DMS153 treated with DMSO at 0.1 percent for 48 hours (cell line): ENCODE data around the gene JPH3.

Experiments
- DNase-seq: peaks from one replicate; lab custom pipeline; 2025; ENCODE audit not compliant: unreplicated experiment; lab: John Stamatoyannopoulos, UW

Gene JPH3

GRCh38 chr16:87598431-87598830, 3.9 kb upstream of the JPH3 start:
- DNase-seq: no peak

GRCh38 chr16:87600246-87600645, 2.1 kb upstream of the JPH3 start:
- no peak for DNase-seq

GRCh38 chr16:87601401-87601981, 817 bp upstream of the JPH3 start:
- DNase-seq: no peak

DNA sequence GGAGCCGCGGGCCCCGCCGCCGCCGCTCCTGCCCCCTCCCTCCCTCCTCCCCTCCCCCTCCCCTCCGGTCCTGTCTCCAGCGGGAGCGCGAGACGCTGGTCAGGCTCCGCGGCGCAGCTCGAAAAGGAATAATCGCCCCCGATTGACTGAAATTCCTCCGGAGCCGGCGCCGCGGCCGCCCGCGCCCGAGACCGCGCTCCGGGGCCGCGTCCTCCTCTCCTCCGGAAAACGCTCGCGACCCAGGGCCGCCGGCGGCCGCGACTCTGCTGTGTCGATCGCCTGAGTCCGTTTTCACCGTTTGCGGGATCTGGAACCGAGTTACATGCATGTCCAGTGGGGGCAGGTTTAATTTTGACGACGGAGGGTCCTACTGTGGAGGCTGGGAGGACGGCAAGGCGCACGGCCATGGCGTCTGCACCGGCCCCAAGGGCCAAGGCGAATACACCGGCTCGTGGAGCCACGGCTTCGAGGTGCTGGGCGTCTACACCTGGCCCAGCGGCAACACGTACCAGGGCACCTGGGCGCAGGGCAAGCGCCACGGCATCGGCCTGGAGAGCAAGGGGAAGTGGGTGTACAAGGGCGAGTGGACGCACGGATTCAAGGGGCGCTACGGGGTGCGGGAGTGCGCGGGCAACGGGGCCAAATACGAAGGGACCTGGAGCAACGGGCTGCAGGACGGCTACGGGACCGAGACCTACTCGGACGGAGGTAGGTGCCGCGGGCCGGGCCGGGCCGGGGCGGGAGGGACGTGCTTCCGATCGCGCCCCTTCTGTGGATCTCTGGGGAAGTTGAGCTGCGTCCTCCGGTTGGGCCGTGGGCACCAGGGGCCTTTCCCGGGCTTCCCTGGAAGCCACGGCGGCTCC, 744 bp downstream of the JPH3 start:
- DNase-seq: no peak

DNA sequence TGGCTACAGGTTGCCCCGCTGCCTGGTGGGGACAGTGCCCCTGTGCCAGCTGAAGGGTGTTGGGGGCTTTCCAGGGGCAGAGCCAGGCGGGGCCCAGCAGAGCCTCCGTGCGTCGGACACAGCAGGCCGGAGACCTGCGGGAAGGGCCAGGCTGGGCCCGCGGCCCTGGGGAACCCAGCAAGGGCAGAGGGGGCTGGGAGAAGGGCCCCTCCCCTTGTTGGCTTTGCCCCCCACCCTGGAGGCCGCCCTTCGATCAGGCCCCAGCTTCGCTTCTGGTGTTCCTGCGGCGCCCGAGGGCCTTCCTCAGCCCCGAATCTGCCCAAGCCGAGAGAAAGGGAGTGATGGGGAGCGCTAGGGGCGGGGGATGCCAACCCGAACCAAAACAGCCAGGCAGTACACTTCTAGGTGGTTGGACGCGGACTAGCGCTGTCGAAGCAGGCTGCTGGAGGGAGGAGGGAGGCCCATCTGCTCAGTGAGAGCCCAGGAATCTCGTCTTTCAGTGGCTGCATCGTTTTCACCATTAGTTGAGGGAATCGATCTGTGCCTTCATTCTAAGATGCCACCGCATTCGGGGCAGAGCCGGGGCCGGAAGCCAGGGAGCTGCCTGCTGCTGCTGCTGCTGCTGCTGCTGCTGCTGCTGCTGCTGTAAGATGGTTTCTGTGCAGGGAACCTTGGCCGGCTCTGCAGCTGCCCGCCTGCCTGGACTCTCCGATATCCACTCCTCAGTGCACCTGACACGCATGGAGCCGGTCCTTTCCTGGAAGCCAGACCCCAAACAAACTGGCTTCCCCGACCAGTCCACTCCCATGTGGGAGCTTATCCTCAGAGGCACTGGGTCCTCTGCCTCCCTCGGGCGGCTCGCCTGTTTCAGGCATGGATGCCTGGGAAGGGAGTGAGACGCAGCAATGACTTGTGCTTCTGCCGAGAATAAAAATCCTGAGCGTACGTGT, 1.7 kb downstream of the JPH3 start:
- DNase-seq: no peak

- no peak for DNase-seq
Observed at GRCh38 chr16:87604634-87605111, 2.4 kb downstream of the JPH3 start.

GRCh38 chr16:87607223-87607622, 4.9 kb downstream of the JPH3 start:
- no peak for DNase-seq

- DNase-seq: no peak
Observed at GRCh38 chr16:87607871-87608270, 5.6 kb downstream of the JPH3 start.

- DNase-seq: no peak
Observed at GRCh38 chr16:87608400-87608985, 6.2 kb downstream of the JPH3 start.

GRCh38 chr16:87610026-87610425, 7.7 kb downstream of the JPH3 start:
- no peak for DNase-seq

- DNase-seq: no peak
Observed at GRCh38 chr16:87611456-87611855, 9.1 kb downstream of the JPH3 start.

- DNase-seq: no peak
Observed at GRCh38 chr16:87613961-87614360, 11.7 kb downstream of the JPH3 start.

DNA sequence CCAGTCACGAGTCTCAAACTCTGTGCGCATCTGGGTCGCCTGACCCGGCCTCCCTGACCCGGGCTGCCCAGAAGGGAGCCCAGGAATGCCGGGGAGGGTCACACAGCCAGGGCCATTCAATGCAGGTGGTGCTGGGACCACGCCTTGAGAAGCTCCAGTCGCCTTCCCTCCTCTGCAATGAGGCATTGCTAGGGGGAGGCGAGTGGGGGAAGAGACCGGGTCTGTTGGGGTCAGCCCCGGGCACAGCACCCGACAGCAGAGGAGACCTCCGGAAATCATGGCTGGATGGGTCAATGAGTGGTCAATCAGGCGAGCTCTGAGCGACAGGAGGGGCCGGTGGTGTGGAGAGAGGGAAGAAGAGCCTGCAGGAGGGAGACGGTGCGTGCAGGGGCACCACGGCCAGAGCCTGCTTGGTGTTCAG, 13.3 kb downstream of the JPH3 start:
- DNase-seq: no peak

DNA sequence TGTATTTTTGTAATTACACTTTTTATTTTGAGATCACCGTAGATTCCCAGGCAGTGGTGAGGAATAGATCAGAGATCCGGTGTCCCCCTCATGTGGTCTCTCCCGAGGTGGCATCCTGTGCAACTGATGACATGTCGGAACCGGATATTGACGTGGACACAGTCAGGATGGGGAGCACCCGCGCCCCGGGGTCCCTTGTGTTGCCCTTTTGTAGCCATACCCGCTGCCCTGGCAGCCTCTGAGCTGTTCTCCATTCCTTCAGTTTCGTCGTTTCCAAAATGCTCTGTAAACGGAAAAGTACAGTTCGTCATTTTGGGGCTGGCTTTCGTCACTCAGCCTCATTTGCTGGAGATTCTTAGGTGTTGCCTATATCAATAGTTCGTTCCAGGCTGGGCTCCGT, 14.2 kb downstream of the JPH3 start:
- DNase-seq: no peak

DNA sequence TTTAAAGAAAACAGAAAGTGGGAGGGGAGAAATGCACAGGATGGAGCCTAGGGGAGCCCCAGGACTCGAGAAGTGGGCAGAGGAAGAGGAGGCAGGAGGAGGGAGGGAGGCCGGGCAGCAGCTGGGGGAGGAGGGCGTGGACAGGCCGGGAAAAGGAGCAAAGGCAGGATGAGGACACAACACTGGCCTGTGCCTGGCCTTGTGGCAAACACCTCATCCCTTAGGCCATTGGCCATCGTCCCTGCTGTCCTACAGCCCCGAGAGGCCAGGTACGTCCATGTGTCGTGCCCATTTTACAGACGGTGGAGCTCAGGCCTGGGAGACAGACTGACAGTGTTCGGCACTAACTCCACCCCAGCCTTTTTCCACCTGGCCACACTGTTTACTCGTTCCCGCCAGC, 15.9 kb downstream of the JPH3 start:
- no peak for DNase-seq

- no peak for DNase-seq
Observed at GRCh38 chr16:87619360-87620200, 17.3 kb downstream of the JPH3 start.

DNA sequence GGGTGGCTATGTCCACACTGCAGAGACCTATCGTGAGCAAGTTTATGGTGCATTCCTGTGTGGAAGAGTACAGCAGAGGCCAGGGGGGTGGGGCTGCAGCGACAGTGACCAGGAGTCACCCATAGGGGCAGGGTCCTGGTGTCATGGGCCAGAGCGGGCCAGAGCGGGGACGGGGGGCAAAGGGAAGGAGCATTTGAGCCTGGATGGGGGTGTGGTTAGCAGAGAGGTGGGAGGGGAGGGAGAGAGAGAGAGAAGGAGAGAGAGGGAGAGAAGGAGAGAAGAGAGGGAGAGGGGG, 17.8 kb downstream of the JPH3 start:
- no peak for DNase-seq

- no peak for DNase-seq
Observed at GRCh38 chr16:87621550-87621829, 19.2 kb downstream of the JPH3 start.

- no peak for DNase-seq
Observed at GRCh38 chr16:87621976-87622713, 19.8 kb downstream of the JPH3 start.

DNA sequence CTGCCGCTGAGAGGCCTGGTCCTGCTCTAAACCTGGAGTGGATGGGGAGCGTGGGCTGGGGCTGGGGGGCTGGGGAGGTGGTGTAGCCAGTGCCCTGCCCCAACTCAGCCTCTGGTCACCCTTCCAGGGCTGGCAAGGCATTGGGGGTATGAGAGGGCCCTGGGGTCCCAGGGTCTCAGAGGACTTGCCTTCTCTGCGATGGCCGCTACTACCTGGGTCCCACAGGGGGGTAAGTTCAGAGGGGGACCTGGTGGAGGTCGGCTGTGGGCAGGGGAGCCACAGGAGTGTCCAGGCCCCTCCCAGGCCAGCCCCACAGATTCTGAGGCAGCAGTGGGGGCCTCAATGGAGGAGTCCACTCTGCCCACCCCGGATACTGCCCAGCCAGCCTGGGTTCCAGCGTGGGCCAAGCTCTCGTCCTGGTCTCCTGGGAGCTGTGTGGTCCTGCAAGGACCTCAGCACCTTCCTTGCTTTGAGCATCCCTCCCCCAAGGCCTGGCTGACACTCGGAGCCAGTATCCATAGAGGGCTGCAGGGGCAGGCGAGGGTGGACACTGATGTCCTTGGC, 20.5 kb downstream of the JPH3 start:
- DNase-seq: no peak
